ENCODE measurements around the gene JPH2. TPM values are rescaled to one million over a fixed set of nuclear protein-coding genes. Genes with fewer than 3 reads are reported as not detected.

Gene JPH2
- total RNA-seq, 1 donor from 2014 or later, result 18.5 TPM

- Histone ChIP-seq H3K4me1 (ENCODE audit: insufficient read depth, low read length) (peaks cover 20% of the 10 kb centered on the region), H3K4me2 (ENCODE audit: low read length) (no peak overlapping the region), H2AFZ (ENCODE audit: low read depth, low read length) (no peak overlapping the region), H3K4me3 (ENCODE audit: insufficient read depth, low read depth, low read length) (no peak overlapping the region), H3K27me3 (ENCODE audit: insufficient read depth, low read length) (no peaks in the 10 kb centered on the region), H4K20me1 (ENCODE audit: insufficient read depth, low read length) (peaks cover 23% of the 10 kb centered on the region), H3K79me2 (ENCODE audit: insufficient read depth, low read length) (peaks cover 27% of the 10 kb centered on the region), H3K9ac (ENCODE audit: low read length) (no peak overlapping the region), H3K9me3 (ENCODE audit: insufficient read depth, low read depth, low read length) (no peaks in the 10 kb centered on the region), H3K27ac (ENCODE audit: low read depth, low read length) (no peak overlapping the region), H3K36me3 (ENCODE audit: insufficient read depth, low read length) (no peaks in the 10 kb centered on the region)
- Mint-ChIP-seq H3K9me3 (ENCODE audit: unreplicated experiment) (no peaks in the 10 kb centered on the region), H3K4me3 (ENCODE audit: unreplicated experiment) (no peak overlapping the region), H3K36me3 (ENCODE audit: low read depth, unreplicated experiment) (no peaks in the 10 kb centered on the region), H3K4me1 (ENCODE audit: low read depth, unreplicated experiment) (peaks cover 21% of the 10 kb centered on the region), H3K27ac (ENCODE audit: unreplicated experiment) (no peak overlapping the region), H3K27me3 (ENCODE audit: low read depth, unreplicated experiment) (no peaks in the 10 kb centered on the region)
- DNase-seq (ENCODE audit: low read depth) (peak; percentile 25), FAIRE-seq (no peak)
- TF ChIP-seq EZH2 (IDR thresholded peaks at IDR 0.05; ENCODE audit: insufficient read depth, low read length) (no peak), CTCF (IDR thresholded peaks at IDR 0.05; ENCODE audit: insufficient read depth, low read depth, low read length) (no peak)
Observed at GRCh38 chr20:44212792-44213191, 25.8 kb upstream of the JPH2 start.

GRCh38 chr20:44211177-44212039, 24.4 kb upstream of the JPH2 start:
- peak overlapping the region; percentile 91 for H3K4me3 Mint-ChIP-seq (ENCODE audit: unreplicated experiment)
- peak overlapping the region; percentile 82 for H3K27ac ChIP-seq (ENCODE audit: low read depth, low read length)
- H3K4me2 ChIP-seq (ENCODE audit: low read length), result peak overlapping the region; percentile 94
- no peak for TF ChIP-seq CTCF (IDR thresholded peaks at IDR 0.05; ENCODE audit: insufficient read depth, low read depth, low read length)
- no peak for TF ChIP-seq EZH2 (IDR thresholded peaks at IDR 0.05; ENCODE audit: insufficient read depth, low read length)
- H3K27me3 ChIP-seq (ENCODE audit: insufficient read depth, low read length), result no peaks in the 10 kb centered on the region
- H4K20me1 ChIP-seq (ENCODE audit: insufficient read depth, low read length), result peaks cover 32% of the 10 kb centered on the region
- peaks cover under 1% of the 10 kb centered on the region for H3K36me3 ChIP-seq (ENCODE audit: insufficient read depth, low read length)
- H3K4me1 Mint-ChIP-seq (ENCODE audit: low read depth, unreplicated experiment), result peaks cover 23% of the 10 kb centered on the region
- no peaks in the 10 kb centered on the region for H3K27me3 Mint-ChIP-seq (ENCODE audit: low read depth, unreplicated experiment)
- H3K36me3 Mint-ChIP-seq (ENCODE audit: low read depth, unreplicated experiment), result no peaks in the 10 kb centered on the region
- peak overlapping the region; percentile 98 for H3K27ac Mint-ChIP-seq (ENCODE audit: unreplicated experiment)
- peak overlapping the region; percentile 88 for H3K9ac ChIP-seq (ENCODE audit: low read length)
- DNase-seq (ENCODE audit: low read depth) (no peak), FAIRE-seq (no peak)
- H3K79me2 ChIP-seq (ENCODE audit: insufficient read depth, low read length), result peaks cover 41% of the 10 kb centered on the region
- no peaks in the 10 kb centered on the region for H3K9me3 Mint-ChIP-seq (ENCODE audit: unreplicated experiment)
- H3K4me1 ChIP-seq (ENCODE audit: insufficient read depth, low read length), result peaks cover 20% of the 10 kb centered on the region
- H2AFZ ChIP-seq (ENCODE audit: low read depth, low read length), result peak overlapping the region; percentile 80
- peak overlapping the region; percentile 88 for H3K4me3 ChIP-seq (ENCODE audit: insufficient read depth, low read depth, low read length)
- H3K9me3 ChIP-seq (ENCODE audit: insufficient read depth, low read depth, low read length), result no peaks in the 10 kb centered on the region
